ENCODE data around the gene COMMD2.

Gene COMMD2

GRCh38 chr3:149713730-149714654, 38.3 kb downstream of the COMMD2 start:
- Histone ChIP-seq H3K4me1 (ENCODE audit: insufficient read depth, poor library complexity, severe bottlenecking) (no peaks in the 10 kb centered on the region), H3K4me3 (ENCODE audit: severe bottlenecking) (no peak overlapping the region), H3K27ac (ENCODE audit: poor library complexity, severe bottlenecking) (no peak overlapping the region), H3K9me3 (ENCODE audit: severe bottlenecking) (no peaks in the 10 kb centered on the region), H3K36me3 (ENCODE audit: low read depth) (no peaks in the 10 kb centered on the region), H3K27me3 (ENCODE audit: insufficient read depth, poor library complexity, severe bottlenecking) (no peaks in the 10 kb centered on the region)
- ATAC-seq (ENCODE audit: low read depth), result no peak
- no peak for TF ChIP-seq CTCF (IDR thresholded peaks at IDR 0.05; ENCODE audit: poor library complexity, severe bottlenecking)
- DNase-seq (ENCODE audit: low spot score), result no peak

- Histone ChIP-seq H3K27me3 (ENCODE audit: insufficient read depth, poor library complexity, severe bottlenecking) (no peaks in the 10 kb centered on the region), H3K27ac (ENCODE audit: poor library complexity, severe bottlenecking) (no peak overlapping the region), H3K4me1 (ENCODE audit: insufficient read depth, poor library complexity, severe bottlenecking) (no peaks in the 10 kb centered on the region), H3K9me3 (ENCODE audit: severe bottlenecking) (no peaks in the 10 kb centered on the region), H3K4me3 (ENCODE audit: severe bottlenecking) (no peak overlapping the region), H3K36me3 (ENCODE audit: low read depth) (no peaks in the 10 kb centered on the region)
- no peak for DNase-seq (ENCODE audit: low spot score)
- no peak for ATAC-seq (ENCODE audit: low read depth)
- TF ChIP-seq CTCF (IDR thresholded peaks at IDR 0.05; ENCODE audit: poor library complexity, severe bottlenecking), result no peak
These were observed 45.4 kb downstream of the COMMD2 start for GRCh38 chr3:149706905-149707304.

GRCh38 chr3:149705416-149705815, 46.9 kb downstream of the COMMD2 start:
- H3K4me1 ChIP-seq (ENCODE audit: insufficient read depth, poor library complexity, severe bottlenecking), result no peaks in the 10 kb centered on the region
- H3K27me3 ChIP-seq (ENCODE audit: insufficient read depth, poor library complexity, severe bottlenecking), result no peaks in the 10 kb centered on the region
- no peak overlapping the region for H3K27ac ChIP-seq (ENCODE audit: poor library complexity, severe bottlenecking)
- no peaks in the 10 kb centered on the region for H3K36me3 ChIP-seq (ENCODE audit: low read depth)
- H3K9me3 ChIP-seq (ENCODE audit: severe bottlenecking), result no peaks in the 10 kb centered on the region
- TF ChIP-seq CTCF (IDR thresholded peaks at IDR 0.05; ENCODE audit: poor library complexity, severe bottlenecking), result no peak
- DNase-seq (ENCODE audit: low spot score) (no peak), ATAC-seq (ENCODE audit: low read depth) (no peak)
- H3K4me3 ChIP-seq (ENCODE audit: severe bottlenecking), result no peak overlapping the region

GRCh38 chr3:149703466-149703865, 48.8 kb downstream of the COMMD2 start:
- ATAC-seq (ENCODE audit: low read depth), result no peak
- Histone ChIP-seq H3K4me3 (ENCODE audit: severe bottlenecking) (no peak overlapping the region), H3K36me3 (ENCODE audit: low read depth) (no peaks in the 10 kb centered on the region), H3K27ac (ENCODE audit: poor library complexity, severe bottlenecking) (no peak overlapping the region), H3K4me1 (ENCODE audit: insufficient read depth, poor library complexity, severe bottlenecking) (no peaks in the 10 kb centered on the region), H3K9me3 (ENCODE audit: severe bottlenecking) (peaks cover 2% of the 10 kb centered on the region), H3K27me3 (ENCODE audit: insufficient read depth, poor library complexity, severe bottlenecking) (no peaks in the 10 kb centered on the region)
- TF ChIP-seq CTCF (IDR thresholded peaks at IDR 0.05; ENCODE audit: poor library complexity, severe bottlenecking), result no peak
- DNase-seq (ENCODE audit: low spot score), result no peak

Data from RWPE2 (cell line).